GM18951 (cell line): Measurements from ENCODE around the gene SLC6A12.

Experiments used
- POLR2A ChIP-seq: IDR thresholded peaks from 4 replicates; pipeline ENCODE4 v1.6.1; 2011; ENCODE audit warnings: mild to moderate bottlenecking; ENCODE audit not compliant: insufficient read length, insufficient read depth; ENCODE audit errors: extremely low read depth
- in situ Hi-C: fragments of 300-500 bp; cut with MboI; formaldehyde crosslinking; loops from one replicate; pipeline ENCODE4 v1.12.0; 2022; ENCODE audit warnings: low sequenced_read_pairs, mixed read lengths, inconsistent platforms; ENCODE audit not compliant: unreplicated experiment

The SLC6A12 gene

GRCh38 chr12:159156-159782 is 54.7 kb downstream of the SLC6A12 start:
- in situ Hi-C loops: no loop called here
- TF ChIP-seq POLR2A: no peak

DNA sequence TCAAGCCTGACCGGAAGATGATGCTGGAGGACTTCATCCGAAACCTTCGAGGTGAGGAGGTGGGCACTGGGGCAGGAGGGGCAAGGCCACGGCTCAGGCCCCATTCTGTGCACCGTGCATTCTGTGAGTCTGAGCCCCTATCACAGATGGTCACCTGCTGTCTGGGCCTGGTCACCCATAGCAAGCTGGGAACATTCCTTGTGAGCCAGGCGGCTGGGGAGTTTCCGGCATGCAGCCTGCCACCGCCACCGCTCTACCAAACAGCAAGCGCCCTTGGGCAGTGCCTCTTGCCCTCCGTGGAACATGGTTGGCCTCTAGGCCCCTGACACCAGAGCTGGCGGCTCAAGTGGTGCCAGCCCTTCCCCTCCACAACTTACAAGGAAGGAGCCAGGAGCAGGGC is 56.3 kb downstream of the SLC6A12 start:
- no peak for TF ChIP-seq POLR2A
- in situ Hi-C loops: no loop called here

GRCh38 chr12:156945-157344 is 57.0 kb downstream of the SLC6A12 start:
- in situ Hi-C loops: no loop called here
- no peak for TF ChIP-seq POLR2A

DNA sequence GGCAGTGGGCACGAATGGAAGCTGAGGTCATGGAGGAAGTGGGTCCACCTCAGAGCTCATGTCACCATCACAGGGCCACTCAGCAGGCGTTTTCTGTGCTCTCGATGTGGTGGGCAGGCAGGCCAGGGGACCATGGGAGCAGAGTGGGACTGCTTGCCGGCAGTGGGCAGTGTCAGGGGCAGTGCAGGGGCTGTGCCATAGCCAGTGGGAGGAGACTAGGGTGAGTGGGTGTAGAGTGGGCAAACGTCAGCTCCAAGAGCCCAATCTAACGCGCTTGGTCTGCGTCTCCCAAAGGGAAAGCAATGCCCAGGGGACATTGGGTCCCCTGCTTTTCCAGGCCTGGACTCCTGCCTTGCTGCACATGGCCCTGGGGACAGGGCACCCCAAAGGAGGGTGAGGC is 58.3 kb downstream of the SLC6A12 start:
- TF ChIP-seq POLR2A: no peak
- in situ Hi-C loops: no loop called here

DNA sequence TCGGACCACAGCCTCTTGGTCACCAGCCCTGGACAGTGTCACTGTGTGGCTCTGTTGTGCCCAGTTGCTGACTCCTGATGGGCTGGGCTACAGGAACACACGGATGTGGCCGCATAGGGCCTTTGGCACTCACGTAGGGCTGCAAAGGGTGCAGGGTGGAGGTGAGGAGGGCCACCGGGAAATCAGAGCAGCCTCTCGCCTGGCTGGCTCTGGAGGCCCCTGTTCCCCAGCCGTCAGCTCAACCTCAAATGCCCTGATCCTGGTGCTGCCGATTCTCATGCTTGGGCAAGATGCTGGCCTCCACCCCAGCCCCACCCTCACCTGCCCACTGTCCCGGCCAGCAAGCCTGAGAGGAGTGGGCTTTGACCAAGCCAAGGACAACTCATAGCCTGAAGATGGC is 59.0 kb downstream of the SLC6A12 start:
- TF ChIP-seq POLR2A: no peak
- in situ Hi-C loops: no loop called here

DNA sequence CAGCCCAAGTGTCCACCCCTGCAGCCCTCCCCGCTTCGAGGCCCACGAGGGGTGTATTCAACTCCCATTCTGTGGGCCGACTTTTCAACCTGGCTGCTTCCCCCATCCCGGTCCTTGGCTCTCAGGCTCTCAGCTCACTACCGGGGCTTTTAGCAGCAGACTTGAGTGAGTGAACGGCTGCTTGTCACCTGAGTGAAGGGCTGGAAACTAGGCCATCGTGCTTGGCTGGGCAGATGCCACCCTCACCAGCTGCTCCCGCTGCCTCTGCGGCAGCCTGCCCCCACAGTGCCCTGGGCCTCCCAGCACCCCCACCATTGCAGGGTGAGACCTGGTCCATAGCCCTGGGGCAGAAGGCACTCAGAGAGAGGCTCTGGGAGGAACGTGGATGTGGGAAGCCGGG is 59.9 kb downstream of the SLC6A12 start:
- no peak for TF ChIP-seq POLR2A
- in situ Hi-C loops: no loop called here

GRCh38 chr12:153080-153746 is 60.7 kb downstream of the SLC6A12 start:
- TF ChIP-seq POLR2A: no peak
- in situ Hi-C loops: no loop called here

DNA sequence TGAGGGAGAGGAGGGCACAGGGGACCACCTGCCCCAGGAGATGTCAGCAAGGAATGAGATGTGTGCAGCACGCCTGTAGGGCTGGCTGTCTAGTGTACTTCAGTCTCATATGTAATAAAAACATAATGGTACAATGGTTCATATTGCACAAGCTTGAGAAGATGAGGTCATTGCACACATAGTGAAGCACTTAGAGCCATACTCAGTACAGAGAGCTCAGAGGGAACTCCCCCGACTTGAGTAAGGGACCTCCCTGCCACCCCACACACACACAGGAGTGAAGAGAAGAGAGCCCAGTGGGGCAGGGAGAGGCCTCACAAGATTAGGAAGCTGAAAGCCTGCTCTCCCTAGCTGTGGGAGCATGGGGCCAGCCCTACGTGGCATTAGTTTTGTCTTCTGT is 61.5 kb downstream of the SLC6A12 start:
- TF ChIP-seq POLR2A: no peak
- in situ Hi-C loops: no loop called here

DNA sequence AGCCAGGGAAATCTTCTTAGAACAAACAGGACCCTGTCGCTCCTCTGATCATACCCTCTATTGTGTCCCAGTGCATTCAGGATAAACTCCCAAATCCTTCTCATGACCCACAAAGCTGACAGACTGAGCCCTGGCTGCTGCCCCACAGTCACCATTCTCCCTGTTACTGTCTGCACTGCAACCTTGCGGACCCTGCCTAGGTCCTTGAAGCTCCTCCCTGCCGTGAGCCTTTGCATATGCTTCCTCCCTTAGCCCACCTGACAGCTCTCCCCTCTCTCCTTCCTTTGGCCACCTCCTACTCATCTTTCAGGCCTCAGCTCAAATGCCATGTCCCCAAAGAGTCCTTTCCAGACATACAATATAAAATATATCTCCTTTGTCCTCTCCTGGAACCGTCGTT is 62.4 kb downstream of the SLC6A12 start:
- no peak for TF ChIP-seq POLR2A

GRCh38 chr12:148676-149416 is 65.1 kb downstream of the SLC6A12 start:
- TF ChIP-seq POLR2A: no peak
- in situ Hi-C loops: no loop called here

More for the DNA sequence above, 62.4 kb downstream of the SLC6A12 start:
- in situ Hi-C loops: no loop called here

- in situ Hi-C loops: no loop called here
- TF ChIP-seq POLR2A: no peak
Measured at GRCh38 chr12:147242-147641, 66.7 kb downstream of the SLC6A12 start.

GRCh38 chr12:145369-145960 is 68.5 kb downstream of the SLC6A12 start:
- no peak for TF ChIP-seq POLR2A
- in situ Hi-C loops: no loop called here

DNA sequence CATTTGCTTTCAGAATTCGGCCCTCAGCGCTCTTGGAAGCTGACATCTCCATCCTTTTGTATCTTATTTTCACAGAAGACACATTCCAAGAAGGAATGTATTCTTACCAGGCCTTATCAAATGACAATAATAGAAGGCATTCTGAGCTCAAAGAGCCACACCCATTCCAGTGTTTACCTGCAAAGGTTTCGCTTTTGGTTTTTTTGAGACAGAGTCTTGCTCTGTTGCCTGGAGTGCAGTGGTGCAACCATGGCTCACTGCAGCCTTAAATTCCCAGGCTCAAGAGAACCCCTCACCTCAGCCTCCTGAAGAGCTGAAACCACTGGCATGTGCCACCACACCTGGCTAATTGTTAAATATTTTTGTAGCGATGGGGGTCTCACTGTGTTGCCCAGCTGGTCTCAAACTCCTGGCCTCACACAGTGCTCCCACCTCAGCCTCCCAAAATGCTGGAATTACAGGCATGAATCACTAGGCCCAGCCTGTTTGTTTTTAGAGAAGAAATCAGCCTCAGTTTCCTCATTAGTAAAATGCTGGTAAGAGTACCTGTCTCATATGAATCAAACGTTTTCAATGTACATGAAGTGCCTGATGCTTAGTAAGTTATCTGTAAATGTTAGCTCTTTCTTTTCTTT is 69.2 kb downstream of the SLC6A12 start:
- in situ Hi-C loops: no loop called here

More for the DNA sequence above, 69.2 kb downstream of the SLC6A12 start:
- no peak for TF ChIP-seq POLR2A
